GM19023 (cell line): ENCODE measurements around the gene PKIG.

Source experiments
- ATAC-seq: cut with Tn5 transposase; IDR thresholded peaks from one replicate; pipeline ENCODE4 v1.9.1; 2021; ENCODE audit warnings: mild to moderate bottlenecking, moderate library complexity; ENCODE audit not compliant: unreplicated experiment

Gene PKIG

DNA sequence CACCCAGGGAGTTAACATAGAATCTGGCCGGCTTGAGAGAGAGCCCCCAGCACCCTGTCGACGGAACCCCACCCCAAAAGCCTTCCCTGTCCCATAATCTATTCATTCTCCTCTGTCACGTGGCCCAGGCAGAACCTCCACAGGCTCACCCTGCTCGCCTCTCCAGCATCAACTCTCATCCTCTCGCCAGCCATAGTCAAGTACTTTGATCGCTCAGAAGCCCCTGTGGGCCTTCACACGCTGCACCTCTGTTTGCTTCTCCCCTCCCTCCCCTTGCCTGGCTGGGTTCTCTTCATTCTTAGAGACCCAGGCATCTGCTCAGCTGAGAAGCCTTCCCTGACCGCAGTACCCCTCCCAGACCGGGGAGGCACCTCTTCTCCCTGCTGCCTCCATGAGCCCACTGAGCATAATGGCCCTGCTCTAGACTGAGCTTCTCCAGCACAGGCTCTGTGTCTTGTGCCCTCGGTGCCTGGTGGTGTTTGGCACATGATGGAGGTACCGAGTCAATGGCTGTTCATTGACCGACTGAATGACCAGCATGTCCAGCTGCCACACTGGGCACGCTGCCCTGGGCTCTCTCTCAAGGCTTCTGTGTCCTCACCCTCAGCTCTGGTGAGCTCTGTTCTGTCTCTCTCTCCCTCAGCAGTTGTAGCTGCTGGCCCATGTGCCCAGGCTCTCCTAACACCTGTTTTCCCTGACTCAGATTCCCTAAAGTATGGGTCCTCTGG is 33.7 kb downstream of the PKIG start:
- ATAC-seq: no peak

DNA sequence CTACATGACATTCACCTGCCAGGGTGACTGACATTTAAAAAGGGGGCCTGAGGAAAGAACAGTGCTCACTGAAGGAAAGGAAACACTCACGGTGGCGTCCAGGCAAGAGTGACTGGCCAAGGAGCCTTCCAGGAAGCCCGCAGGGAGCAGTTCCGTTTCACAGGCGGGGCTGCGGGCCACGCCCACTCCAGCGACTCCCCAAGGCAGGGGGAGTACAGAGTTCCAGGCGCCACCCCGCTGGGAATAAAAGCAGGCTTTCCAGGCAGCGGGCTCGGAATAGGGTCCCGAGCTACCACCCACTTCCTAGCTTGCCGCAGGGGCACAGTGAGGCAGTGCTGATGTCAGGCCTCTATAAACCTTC is 34.2 kb downstream of the PKIG start:
- no peak for ATAC-seq

DNA sequence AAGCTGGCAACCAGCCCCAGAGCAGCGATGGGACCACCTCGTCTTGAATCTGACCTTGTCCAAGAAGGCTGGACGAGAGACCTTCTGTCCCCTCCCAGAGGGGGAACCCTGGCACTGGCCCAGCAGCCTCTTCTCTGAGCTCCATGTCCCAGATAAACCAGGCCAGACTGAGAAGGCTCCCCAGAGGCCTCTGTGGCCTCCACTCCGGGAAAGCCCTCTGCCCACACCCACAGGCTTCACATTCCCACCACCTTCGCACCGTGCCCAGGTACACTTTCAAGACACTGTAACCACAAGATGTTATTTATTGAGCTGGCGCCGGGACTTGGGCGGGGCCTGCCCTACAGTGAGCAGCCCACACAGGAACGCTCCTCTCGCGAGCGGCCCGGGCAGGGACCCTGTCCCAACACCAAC is 35.9 kb downstream of the PKIG start:
- no peak for ATAC-seq

DNA sequence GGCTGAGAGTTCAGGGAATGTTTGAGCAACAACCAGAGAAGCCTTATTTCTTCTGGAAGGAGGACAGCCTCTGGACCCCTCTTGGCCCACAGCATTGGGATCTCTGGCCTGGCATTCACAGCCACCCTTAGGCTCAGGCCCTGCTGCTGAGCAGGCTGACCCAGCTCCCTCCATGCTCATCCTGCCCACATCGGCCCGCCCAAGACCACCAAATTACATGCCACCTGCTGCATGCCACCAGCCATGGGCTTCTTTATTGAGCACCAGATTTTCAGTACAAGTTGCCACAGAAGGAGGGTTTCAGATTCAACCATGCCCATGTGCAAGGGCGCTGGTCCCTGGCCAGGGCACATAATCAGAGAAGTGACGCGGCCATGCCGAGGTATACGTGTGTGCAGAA is 36.9 kb downstream of the PKIG start:
- ATAC-seq: no peak

DNA sequence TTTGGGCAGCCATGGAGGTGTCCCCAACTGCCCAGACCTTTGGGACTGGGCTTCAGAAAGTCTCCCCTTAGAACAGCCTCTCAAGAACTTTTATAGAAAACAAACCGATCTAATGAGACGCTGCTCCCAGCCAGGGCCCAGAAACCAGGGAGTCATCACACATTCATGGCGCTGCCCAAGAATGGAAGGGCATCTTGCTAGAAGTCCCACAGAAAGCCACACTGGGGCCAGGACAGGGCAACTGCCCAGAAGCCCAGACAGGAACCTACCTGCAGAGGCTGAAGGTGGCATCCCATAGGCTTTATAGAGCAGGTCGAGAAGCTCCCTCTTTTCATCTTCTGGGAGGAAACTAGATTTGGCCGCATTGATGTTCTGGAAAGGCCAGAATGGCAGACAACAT is 37.7 kb downstream of the PKIG start:
- ATAC-seq: no peak

DNA sequence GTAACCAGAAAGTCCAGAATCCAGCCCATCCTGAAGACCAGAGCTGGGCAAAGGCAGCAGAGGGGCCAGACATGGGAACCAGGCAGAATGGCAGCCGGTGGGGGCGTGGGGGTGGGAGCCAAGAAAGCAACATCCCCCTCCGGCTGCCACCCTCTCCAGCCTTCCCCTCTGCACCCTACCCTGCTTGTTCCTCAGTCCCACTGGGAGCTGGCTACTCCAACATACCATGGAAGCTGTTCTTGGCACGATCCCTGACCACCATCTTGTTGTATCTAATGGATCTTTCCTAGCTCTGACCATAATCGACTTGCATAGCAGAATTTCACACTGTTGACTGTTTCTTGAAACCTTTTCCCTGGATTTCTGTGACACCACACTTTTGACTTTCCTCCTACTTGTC is 38.9 kb downstream of the PKIG start:
- no peak for ATAC-seq

DNA sequence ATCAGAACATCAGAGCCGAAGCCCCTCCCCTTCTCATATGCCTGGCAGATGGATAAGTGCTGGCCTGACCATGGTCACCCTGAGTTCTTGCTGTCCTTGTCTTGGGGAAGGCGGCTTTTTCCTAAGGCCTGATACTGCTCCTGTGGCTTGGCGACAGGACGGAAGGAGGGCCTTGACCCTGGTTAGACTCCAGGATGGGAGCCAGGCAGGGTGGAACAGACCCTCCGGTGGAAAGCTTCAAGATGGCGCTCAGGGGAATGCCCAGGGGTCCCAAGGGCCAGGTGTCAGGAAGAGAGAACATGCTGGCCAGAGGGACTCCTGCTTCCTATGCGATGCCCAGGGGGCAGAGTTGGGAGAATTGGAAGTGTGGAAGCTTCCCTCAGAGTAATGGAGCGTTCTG is 39.6 kb downstream of the PKIG start:
- ATAC-seq: no peak

DNA sequence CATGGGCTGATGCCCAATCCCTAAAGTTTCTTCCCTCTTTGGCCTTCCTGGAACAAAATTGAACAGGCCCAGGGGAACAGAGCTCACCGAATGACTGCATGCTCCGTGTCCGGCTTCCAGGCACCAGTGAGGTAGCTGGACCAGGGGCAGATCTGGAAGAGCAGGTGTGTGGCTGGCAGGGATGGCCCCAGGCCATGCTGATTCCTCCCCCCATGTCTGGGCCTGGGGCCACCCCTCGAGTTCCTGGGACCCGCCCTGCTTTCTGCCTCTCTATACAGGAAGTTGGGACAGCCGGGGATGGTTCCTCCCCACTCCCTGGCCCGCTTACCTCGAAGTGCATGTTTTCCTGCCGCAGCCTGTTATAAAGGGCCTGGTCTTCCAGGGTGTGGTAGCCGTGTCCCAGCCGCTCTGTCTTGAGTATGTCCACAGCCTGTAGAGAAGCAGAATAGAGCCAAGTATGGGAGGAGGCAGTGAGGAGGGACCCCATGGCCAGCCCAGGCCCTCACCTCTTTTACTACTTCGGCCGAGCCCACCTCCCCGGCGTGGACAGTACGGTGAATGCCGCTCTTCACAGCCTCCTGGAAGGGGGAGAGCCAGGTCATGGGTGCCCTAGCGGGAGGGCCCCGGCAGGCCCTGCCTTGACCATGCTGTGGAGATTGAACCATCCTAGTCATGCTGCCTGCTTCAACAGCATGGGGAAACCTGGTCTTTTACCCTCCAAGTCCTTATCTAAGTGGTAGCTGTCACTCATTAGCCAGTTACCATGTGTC is 40.3 kb downstream of the PKIG start:
- ATAC-seq: no peak

DNA sequence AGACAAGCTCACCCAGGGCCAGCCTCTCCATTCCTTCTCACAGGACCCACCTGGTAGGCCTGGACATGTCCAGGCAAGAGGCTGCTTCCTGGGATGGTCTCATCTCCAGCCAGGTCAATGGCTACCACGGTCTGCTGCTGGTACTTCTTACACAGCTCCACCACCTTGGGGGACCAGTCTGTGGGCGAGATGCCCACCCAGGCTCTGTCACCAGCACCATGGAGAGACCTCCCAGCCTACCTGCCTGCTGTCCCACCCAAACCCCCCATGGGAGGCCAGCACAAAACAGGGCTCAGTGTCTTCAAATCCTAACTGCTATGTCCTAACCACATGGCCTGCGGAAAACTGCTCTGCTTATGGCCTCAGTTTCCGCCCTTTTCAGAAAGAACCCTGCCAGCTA is 41.8 kb downstream of the PKIG start:
- ATAC-seq: no peak

DNA sequence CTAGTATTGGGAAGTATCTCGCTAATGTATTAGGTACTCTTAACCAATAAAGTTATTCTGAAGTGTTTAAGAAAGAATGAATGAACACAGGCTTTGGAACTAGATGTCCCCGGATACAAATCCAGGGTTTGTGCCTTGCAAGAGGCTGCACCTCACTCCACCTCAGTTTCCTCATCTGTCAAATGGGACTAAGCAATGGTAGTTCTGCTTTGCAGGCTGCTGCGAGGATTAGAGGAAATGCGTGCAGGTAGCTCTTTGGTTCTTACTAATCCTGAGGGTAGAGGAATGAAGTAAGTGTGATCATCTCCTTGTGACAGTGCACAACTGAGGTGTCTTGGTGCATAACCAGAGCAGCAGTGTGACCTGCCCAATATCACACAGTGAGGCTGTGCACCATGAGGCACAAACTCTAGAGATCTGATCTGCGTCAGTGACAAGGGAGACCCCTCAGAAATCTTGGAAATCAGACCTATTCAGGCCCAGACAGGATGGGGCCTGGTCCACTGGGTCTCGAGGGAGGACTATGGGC is 42.4 kb downstream of the PKIG start:
- ATAC-seq: no peak

DNA sequence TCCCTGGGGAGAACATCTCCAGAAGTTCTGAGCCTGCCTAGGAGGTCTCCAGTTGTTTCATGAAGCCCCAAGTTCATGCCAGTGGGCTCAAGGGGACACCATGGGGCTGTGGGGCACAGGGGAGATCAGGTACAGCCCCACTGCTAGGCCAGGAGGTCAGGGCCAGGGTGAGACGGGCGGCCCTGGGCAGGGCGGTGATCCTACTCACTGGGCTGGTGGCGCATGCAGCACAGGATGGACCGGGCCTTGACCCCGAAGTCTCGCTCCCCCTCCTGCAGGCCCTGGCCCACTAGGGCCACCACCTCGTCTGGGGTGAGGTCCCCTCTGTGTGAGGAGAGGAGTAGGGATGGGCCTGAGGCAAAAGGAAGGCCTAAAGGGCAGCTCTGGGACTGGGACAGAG is 43.0 kb downstream of the PKIG start:
- ATAC-seq: no peak

DNA sequence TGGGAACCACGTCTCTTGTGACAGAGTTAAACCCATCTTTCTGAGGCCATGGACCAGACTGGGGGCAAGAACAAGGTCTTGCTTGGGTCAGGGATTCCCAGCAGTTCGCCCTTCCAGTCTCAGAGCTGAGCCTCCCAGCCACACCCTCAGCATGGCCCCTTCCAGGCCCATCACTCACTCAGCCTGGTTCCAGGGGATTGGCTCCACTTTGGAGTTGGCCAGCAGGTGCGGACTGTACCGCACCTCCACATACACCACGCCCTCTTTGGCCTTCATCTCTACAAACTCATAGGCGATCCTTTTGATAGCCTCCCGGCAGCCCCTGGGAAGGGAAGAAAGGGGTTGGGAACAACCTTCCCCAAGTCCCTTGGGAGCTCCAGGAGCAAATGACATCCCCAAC is 43.9 kb downstream of the PKIG start:
- ATAC-seq: no peak

DNA sequence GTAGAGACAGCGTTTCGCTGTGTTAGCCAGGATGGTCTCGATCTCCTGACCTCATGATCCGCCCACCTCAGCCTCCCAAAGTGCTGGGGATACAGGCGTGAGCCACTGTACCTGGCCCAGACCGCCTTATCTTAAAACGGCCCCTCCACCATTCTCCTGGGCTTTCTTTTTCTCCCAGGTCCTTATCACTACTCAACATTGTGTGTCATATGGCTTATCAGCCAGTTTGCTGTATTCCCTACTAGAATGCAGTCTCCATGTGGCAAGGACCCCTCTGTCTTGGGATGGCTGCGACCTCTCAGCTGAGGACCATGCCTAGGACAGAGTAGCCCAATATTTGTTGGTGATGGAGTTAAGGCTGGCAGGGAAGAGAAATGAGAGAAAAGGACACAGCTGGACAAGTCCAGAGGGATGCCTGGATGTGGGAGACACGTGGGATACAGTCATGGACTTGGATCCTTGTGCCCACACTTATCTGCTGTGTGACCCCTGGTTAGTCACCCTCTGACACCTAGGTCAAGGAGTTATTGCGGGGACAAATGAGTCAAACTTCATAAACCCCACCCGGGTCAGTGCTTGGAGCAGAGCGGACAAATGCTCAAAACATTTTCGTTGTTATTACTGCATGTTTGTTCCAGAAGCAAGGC is 45.1 kb downstream of the PKIG start:
- no peak for ATAC-seq

DNA sequence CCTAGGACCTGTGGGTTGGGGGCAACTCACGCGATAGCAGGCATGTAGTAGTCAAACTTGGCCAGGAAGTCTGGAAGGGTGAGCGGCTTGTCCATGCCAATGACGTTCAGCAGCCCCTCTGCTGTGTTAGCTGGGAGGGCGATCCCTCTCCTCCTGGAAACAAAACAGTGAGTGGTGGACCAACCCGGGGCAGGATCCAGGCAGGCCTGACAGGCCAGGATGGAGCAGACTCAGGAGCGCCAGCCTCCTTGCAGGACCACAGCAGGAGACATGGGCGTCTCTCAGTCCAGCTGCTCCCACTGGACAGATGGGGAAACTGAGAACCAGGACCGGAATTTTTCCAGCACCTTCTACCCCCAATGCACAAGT is 46.6 kb downstream of the PKIG start:
- ATAC-seq: no peak

DNA sequence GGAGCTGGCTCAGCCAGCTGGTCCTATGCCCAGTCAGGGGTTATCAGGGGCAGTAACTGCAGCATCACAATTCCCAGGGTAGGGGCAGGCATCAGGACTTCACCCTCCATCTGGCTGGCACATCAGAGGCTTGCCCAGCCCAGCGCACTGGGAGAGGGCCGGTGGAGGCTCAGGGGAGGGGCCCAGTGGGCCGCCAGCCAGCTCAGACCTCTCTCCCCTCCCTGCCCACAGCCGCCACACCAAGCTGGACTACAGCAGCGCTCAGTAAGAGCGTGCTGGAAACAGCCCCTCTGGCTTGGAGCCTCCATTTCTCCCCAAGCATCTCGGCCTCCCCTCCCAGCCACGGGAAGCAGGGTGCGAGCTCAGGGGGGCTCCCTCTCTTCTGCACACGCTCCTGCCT is 47.2 kb downstream of the PKIG start:
- no peak for ATAC-seq

DNA sequence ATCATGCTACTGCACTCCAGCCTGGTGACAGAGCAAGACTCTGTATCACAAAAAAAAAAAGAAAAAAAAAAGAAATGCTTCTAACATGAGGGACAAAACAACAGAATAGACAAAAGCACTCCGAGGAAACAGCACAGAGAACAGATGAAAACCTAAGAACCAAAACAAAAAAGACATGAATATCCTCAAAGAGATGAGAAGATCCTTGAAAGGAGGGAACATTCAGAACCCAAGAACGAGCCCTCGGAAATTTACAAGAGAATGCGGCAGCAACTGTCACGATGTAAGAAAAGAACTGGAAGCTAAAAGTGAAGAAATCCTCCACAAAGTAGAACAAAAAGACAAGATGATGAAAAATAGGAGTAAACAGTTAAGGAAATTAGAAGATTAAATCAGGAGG is 47.9 kb downstream of the PKIG start:
- ATAC-seq: no peak

DNA sequence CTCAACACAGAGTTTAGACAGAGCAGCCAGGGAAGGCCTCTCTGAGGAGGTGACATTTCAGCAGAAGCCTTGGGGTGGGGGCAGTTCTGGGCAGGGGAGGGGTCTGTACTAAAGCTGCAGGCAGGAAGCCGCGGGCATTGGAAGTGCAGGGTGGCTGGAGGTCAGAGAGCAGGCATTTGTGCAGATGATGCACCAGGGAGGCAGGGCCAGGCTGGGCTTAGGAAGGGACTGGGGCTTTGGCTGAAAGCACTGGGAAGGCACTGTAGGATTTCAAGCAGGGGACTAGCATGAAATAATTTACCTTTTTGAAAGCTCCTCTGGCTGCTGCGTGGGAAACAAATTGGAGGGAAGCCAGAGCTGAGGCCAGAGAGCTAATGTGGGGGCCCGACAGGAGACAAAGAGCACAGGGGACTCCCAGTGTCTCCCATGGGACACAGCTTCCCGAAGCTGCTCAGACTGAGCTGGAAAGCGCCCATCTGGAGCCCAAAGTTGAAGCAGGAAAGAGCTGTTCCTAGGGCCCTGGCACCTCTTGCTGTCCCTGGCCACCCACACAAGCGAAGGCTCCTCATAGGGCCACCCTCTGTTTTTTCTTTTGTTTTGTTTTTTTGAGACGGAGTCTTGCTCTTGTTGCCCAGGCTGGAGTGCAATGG is 49.8 kb downstream of the PKIG start:
- no peak for ATAC-seq

DNA sequence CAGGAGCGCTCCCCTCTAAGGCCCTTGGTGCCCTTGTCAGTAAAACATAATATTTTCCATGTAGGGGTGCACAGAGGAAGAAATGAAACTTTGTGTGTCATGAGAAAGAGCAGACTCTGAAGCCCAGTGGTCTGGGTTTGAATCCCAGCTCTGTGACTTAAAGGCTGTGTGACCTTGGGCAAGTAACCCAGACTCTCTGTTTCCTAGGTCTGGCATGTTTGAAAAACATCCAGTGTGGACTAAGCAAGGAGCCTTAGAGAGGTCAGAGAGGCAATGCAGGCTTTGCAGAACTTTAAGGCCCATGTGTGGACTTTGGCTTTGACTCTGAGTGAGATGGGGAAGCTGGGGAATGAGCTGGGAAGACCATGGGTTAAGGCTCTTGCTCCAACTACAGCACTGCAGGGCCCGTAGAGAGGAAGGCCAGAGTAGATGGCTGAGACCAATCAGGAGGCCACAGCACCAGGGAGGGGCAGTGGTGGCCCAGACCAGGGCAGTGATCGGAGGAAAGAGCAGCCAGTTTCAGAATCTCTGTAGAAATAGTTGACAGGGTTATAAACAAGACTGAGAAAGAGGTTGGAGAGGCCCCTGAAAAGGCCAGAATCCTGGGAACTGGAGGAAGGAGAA is 50.9 kb downstream of the PKIG start:
- no peak for ATAC-seq

DNA sequence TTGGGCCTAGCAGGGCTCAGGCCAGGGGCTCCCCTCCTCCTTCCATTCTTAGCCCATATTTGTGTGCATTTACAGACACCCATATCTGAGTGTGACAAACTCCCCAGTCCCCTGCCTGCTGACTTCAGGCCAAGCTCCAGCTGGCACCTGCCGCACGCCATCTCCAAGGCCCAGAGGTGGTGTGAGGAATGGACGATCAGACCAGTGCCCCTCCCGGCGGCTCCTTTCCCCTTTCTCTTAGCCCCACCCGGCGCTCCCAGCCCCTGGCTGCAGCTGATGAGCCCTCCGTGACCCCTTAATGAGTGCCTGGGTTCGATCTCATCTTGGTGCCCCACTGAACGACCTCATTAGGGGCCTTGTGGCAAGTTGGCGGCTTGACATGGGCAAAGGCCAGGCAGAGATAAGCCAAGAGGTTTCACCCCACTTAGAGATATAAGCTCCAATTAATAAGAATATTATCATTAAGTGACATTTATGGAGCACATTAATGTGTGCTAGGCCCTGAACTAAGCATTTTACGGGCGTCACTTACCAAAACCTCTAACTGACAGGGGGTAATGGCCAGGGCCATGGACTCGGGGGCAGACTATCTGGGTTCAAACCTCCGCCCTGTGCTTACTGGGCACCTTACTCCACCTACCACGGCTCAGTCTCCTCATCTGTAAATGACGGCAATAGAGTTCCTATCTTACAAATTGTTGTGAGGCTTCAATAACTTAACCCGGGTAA is 51.7 kb downstream of the PKIG start:
- no peak for ATAC-seq

DNA sequence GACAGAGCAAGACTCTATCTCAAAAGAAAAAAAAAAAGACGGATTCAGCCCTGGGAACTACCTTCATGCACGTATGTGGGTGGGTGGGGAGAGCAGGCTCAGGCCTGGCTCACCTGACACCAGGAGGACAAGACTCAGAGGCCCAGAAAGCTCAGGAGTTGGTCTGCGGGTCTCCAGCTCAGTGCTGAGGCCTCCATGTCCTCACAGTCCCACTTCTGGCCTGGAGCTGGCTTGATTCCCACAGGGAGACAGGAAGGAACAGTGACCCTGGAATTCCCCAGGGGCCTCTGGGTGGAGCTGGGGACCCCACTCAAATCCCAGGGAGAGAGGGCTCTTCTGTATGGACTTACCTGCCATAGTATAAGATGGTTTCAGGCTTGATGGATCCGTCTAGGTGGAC is 53.5 kb downstream of the PKIG start:
- no peak for ATAC-seq
